GM04503 (cell line): Measurements from ENCODE around the gene FANCB.

Experiments
- DNase-seq: peaks from one replicate; pipeline ENCODE4 v3.0.0-alpha.2; 2012; ENCODE audit warnings: low read depth

Gene FANCB

DNA sequence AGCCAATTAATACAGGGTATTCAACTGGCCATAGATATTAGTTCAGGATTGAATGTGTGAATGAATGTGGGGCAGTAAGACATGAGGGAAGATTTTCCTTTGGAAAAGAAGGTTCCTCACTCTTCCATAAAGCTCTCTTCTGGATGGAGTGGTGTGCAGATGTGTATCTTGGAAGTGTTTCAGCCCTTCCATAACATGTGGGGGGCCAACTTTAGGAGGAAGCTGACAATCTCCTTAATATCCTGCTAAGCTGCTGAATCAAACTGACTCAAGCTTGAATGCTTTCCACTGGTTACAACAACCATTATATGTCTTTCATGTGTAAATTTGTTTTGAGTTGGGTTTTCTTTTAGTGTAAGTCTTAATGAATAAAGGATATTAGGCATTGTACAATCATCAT, 40.3 kb downstream of the FANCB start:
- DNase-seq: no peak

- DNase-seq: no peak
Measured at GRCh38 chrX:14832151-14832550, 40.7 kb downstream of the FANCB start.

- DNase-seq: no peak
Measured at GRCh38 chrX:14829643-14830042, 43.2 kb downstream of the FANCB start.

DNA sequence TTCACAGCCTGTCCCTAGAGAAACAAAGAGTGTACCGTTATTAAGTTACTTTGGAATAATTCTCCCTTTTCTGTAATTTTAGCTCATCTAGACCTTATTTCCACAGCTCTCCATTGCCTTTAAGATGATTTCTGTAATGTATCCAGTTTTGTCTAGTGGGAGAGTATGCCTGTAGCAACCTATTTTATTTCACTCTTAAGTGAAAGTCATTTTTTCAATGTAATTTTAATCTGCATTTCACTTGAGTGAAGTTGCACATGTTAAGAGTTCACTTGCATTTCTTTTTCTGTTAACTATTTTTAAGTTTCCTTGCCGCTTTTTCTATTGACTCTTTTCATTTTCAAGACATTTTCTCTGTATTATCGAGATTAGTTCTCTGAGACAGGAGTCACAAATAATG, 46.5 kb downstream of the FANCB start:
- no peak for DNase-seq

DNA sequence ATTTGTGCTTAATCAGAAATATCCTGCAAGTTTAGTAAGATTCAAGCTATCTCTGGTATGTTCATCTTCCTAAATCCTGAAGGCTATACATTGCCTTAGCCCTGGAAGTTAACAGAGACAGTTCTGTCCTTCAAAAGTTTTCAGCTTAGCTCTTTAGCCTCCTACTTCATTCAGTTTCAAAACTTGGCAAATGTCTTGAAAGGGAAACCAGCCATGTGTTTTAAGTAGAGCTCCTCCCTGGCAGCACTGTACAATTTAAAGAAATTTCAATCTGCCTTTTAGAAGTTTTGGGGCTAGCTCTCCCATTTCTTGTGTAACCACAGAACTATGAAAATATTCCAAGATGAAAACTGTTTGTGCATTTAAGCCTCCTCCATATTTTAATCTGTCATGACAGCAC, 47.0 kb downstream of the FANCB start:
- no peak for DNase-seq

- DNase-seq: no peak
Measured at GRCh38 chrX:14819769-14820168, 53.1 kb downstream of the FANCB start.

DNA sequence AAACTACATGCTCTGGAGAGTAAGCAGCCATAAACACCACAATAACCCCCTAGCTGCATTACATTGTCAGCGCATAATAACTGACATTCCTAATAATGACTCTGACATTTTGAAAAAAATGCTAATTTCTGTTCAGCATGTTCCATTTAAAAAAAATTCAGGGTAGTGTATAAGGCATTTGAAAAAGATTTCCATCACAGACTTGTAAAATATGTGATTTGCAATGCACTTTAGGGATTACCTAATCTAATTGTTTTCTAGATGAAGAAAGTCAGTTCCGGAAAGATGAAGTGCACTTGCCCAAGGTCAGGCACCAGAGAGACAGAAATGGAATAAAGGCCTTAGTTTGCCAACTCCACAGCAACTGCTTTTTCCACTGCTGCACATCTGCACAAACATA, 55.3 kb downstream of the FANCB start:
- DNase-seq: no peak

GRCh38 chrX:14802943-14803710, 69.7 kb downstream of the FANCB start:
- peak; percentile 30 for DNase-seq

GRCh38 chrX:14801136-14801535, 71.7 kb downstream of the FANCB start:
- no peak for DNase-seq

GRCh38 chrX:14798805-14799397, 74.0 kb downstream of the FANCB start:
- no peak for DNase-seq
